Suprapubic skin (tissue), 4 donors: ENCODE data around the gene TBC1D24. TPM values are rescaled to one million over a fixed set of nuclear protein-coding genes. Genes with fewer than 3 reads are reported as not detected.

Experiments
- DNase-seq, 2 donors: peaks; one replicate each; pipeline ENCODE4 v3.0.0-alpha.2; 2019; ENCODE audit warnings: low spot score in 2 of 2
- H3K27ac ChIP-seq: fragments of 200-600 bp; sonication (generic); one replicate; pipeline ENCODE4 v1.5.1; 2019
- H3K27me3 ChIP-seq: fragments of 200-600 bp; sonication (generic); one replicate; pipeline ENCODE4 v1.5.1; 2019
- H3K36me3 ChIP-seq: fragments of 200-600 bp; sonication (generic); one replicate; pipeline ENCODE4 v1.5.1; 2019
- H3K4me1 ChIP-seq: fragments of 200-600 bp; sonication (generic); one replicate; pipeline ENCODE4 v1.5.1; 2019
- H3K4me3 ChIP-seq: fragments of 200-600 bp; sonication (generic); one replicate; pipeline ENCODE4 v1.5.1; 2019; ENCODE audit warnings: mild to moderate bottlenecking
- H3K9me3 ChIP-seq: fragments of 200-600 bp; sonication (generic); one replicate; pipeline ENCODE4 v1.5.1; 2019
- CTCF ChIP-seq, 2 donors: fragments of 200-600 bp in 1 of 2; fragments of 450-650 bp in 1 of 2; sonication (generic) in 1 of 2; IDR thresholded peaks; one replicate each; pipeline ENCODE4 v1.5.1; 2016 to 2019; ENCODE audit warnings: antibody characterized with exemption in 2 of 2, mild to moderate bottlenecking in 1 of 2, moderate library complexity in 1 of 2
- EP300 ChIP-seq: sonication (generic); formaldehyde crosslinking; IDR thresholded peaks from one replicate; pipeline ENCODE4 v1.6.1; 2017; ENCODE audit warnings: antibody characterized with exemption
- POLR2A ChIP-seq, 2 donors: fragments of 450-650 bp; IDR thresholded peaks; one replicate each; pipeline ENCODE4 v1.6.1; 2017; ENCODE audit warnings: antibody characterized with exemption in 2 of 2, mild to moderate bottlenecking in 2 of 2, moderate library complexity in 2 of 2
- POLR2AphosphoS5 ChIP-seq, 3 donors: sonication (generic); formaldehyde crosslinking; IDR thresholded peaks; one replicate each; pipeline ENCODE4 v1.6.1; 2017; ENCODE audit warnings: antibody characterized with exemption in 3 of 3
- WGBS: methylation state at CpG from one replicate; pipeline ENCODE4 v1.1.5; 2018; 5-methylcytosine and 5-hydroxymethylcytosine counted together
- total RNA-seq, 4 donors: library from RNA; depleted of rRNA; stranded (reverse); fragments of >200 nt; gene quantifications; one replicate each; pipeline ENCODE4 v1.1.0, GENCODE V29; 2016

The TBC1D24 gene
- total RNA-seq, 4 donors from 2014 or later: 10.8 to 23.6 (median 16.5) TPM

DNA sequence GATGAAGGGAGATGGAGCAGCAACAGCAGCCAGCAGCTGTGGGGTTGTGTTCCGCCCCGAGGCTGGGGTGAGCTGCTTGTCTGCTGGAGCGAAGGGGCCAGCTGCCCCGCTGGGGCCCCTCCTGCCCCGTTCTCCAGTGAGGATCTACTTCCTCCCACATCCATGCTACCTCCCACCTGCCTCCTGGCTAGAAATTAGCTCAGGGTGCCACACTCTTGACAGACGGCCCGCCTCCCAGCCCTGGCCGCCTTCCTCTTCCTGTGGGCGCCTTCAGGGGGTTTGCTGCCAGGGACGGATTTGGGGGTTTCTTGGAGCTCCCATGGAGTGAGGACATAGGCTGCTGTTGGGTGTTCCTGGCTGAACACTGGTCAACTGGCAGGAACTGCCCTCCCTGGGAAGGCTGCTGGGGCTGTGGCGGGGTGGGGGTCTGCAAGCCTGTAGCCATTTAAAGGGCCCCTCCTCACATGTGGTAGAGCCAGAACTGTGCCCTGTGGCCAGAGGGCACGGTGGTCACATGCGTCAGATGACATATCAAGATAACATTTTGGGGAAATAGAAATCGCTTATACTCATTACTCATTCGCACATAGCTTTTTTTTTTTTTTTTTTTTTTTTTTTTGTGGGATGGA is 13.1 kb downstream of the TBC1D24 start:
- H3K36me3 ChIP-seq: no peaks in the 10 kb centered on the region
- H3K27me3 ChIP-seq: no peaks in the 10 kb centered on the region
- no peak overlapping the region for H3K4me3 ChIP-seq
- no peak for DNase-seq
- H3K9me3 ChIP-seq: no peaks in the 10 kb centered on the region
- H3K27ac ChIP-seq: no peak overlapping the region
- no peak for TF ChIP-seq POLR2AphosphoS5 (IDR thresholded peaks at IDR 0.05)
- no peak for TF ChIP-seq EP300
- TF ChIP-seq CTCF (IDR thresholded peaks at IDR 0.05): no peak
- no peak for TF ChIP-seq POLR2A (IDR thresholded peaks at IDR 0.05)
- WGBS: 70% methylated on average over 15 of the region's 15 CpGs
- peaks cover 36% of the 10 kb centered on the region for H3K4me1 ChIP-seq

GRCh38 chr16:2489581-2489980 is 14.7 kb downstream of the TBC1D24 start:
- no peak overlapping the region for H3K27ac ChIP-seq
- no peaks in the 10 kb centered on the region for H3K36me3 ChIP-seq
- peaks cover 28% of the 10 kb centered on the region for H3K4me1 ChIP-seq
- no peak for DNase-seq
- TF ChIP-seq POLR2AphosphoS5 (IDR thresholded peaks at IDR 0.05) (no peak), EP300 (no peak), CTCF (IDR thresholded peaks at IDR 0.05) (no peak), POLR2A (IDR thresholded peaks at IDR 0.05) (no peak)
- 87% methylated on average over 8 of the region's 16 CpGs for WGBS
- H3K4me3 ChIP-seq: no peak overlapping the region
- H3K27me3 ChIP-seq: no peaks in the 10 kb centered on the region
- H3K9me3 ChIP-seq: no peaks in the 10 kb centered on the region

GRCh38 chr16:2490190-2491105 is 15.5 kb downstream of the TBC1D24 start:
- H3K9me3 ChIP-seq: no peaks in the 10 kb centered on the region
- WGBS: 86% methylated on average over 21 of the region's 23 CpGs
- H3K4me1 ChIP-seq: peaks cover 27% of the 10 kb centered on the region
- no peak for DNase-seq
- H3K36me3 ChIP-seq: no peaks in the 10 kb centered on the region
- H3K27ac ChIP-seq: no peak overlapping the region
- no peak overlapping the region for H3K4me3 ChIP-seq
- H3K27me3 ChIP-seq: no peaks in the 10 kb centered on the region
- no peak for TF ChIP-seq POLR2AphosphoS5 (IDR thresholded peaks at IDR 0.05)
- no peak for TF ChIP-seq POLR2A (IDR thresholded peaks at IDR 0.05)
- no peak for TF ChIP-seq CTCF (IDR thresholded peaks at IDR 0.05)
- no peak for TF ChIP-seq EP300

GRCh38 chr16:2492292-2492691 is 17.4 kb downstream of the TBC1D24 start:
- TF ChIP-seq POLR2A (IDR thresholded peaks at IDR 0.05) (no peak), CTCF (IDR thresholded peaks at IDR 0.05) (no peak), POLR2AphosphoS5 (IDR thresholded peaks at IDR 0.05) (no peak), EP300 (no peak)
- 95% methylated on average over 13 of the region's 13 CpGs for WGBS
- H3K27me3 ChIP-seq: no peaks in the 10 kb centered on the region

GRCh38 chr16:2493605-2494004 is 18.7 kb downstream of the TBC1D24 start:
- Histone ChIP-seq H3K4me3 (no peak overlapping the region), H3K27me3 (no peaks in the 10 kb centered on the region), H3K27ac (no peak overlapping the region), H3K36me3 (peaks cover 7% of the 10 kb centered on the region), H3K4me1 (peaks cover 31% of the 10 kb centered on the region), H3K9me3 (no peaks in the 10 kb centered on the region)
- TF ChIP-seq EP300 (no peak), POLR2AphosphoS5 (IDR thresholded peaks at IDR 0.05) (no peak), CTCF (IDR thresholded peaks at IDR 0.05) (no peak), POLR2A (IDR thresholded peaks at IDR 0.05) (no peak)
- DNase-seq: no peak
- 94% methylated on average over 6 of the region's 6 CpGs for WGBS

More at GRCh38 chr16:2492292-2492691, 17.4 kb downstream of the TBC1D24 start:
- no peak overlapping the region for H3K27ac ChIP-seq
- DNase-seq: no peak
- peaks cover 27% of the 10 kb centered on the region for H3K4me1 ChIP-seq
- peaks cover 7% of the 10 kb centered on the region for H3K36me3 ChIP-seq
- H3K4me3 ChIP-seq: no peak overlapping the region
- no peaks in the 10 kb centered on the region for H3K9me3 ChIP-seq
